Stimulated activated CD4-positive, alpha-beta T cell treated with anti-CD3 and anti-CD28 coated beads, Interleukin-1b, Interleukin-23, amount 100 ng/mL, for 48 hours (primary cell): ENCODE data around the gene KIFAP3.

ENCODE experiments used
- DNase-seq: peaks from one replicate; pipeline ENCODE4 v3.0.0-alpha.2; 2020

The KIFAP3 gene

DNA sequence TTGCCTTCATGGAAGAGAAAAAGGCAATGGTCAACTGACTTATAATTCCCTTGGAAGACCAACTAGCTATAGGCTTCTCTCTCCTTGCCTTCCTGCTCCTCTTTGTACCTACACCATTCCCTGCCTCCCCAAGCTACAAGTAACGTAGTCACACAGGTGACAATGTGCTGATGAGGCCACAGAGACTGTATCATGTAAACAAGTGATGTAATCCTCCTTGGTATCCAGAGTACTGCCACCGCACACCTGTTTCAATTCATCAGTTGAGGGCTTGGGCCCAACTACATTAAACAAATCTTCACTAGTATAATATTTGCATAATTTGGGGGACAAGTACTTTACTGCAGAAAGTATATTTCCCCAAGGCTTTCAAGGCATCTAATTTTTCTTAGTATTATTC, 104.4 kb downstream of the KIFAP3 start:
- DNase-seq: no peak

DNA sequence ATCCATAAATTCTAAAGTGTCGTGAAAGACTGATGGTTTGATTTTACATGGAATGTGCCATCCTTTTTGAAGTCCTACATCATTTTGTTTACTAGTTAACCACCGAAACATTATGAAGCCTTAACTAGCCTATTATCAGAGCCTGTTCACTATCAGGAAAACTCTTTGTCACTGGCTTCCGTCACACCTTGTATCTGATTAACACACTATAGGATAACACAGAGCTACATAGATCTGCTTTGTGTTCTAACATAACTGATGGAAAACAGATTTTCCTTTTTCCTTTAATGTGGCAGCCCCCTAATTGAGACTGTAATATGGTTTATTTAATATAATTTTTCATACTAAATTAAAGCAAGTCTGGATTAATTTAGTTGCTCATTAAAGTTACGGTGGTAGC, 106.3 kb downstream of the KIFAP3 start:
- DNase-seq: no peak

DNA sequence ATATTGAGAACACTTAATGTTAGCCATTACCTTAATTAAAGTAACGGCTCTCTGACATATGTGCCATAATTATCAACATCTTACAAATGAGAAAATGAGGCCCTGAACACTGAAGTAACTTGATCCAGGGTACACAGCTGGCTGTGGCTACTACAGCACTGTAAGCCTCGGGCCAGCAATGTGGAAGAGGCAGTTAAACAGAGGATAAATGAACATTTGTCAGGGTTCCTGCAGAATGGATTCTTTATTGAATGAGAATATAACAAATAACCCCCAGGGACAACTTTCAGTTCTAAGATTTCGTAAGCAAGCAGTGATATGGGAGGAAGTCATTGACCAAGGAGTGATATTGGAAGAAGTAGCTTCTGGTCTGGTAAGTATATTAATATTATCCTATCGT, 110.3 kb downstream of the KIFAP3 start:
- DNase-seq: no peak

DNA sequence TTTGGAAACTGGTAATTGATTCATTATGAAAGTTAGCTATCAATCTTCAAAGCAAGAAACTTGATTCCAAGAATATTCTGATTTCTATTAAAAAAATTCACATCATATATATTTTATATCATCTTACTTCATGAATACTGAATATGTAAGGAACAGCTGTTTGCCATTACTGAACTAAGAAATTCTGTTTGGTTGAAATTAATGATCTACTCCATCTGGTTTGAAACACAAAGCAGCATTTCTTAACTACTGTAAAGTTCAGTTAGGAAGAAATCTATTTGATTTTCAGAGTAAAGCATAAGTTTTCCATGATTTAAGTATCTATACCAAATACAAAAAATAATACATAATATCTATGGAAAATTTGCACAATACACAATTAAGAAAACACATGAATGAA, 114.8 kb downstream of the KIFAP3 start:
- DNase-seq: no peak

DNA sequence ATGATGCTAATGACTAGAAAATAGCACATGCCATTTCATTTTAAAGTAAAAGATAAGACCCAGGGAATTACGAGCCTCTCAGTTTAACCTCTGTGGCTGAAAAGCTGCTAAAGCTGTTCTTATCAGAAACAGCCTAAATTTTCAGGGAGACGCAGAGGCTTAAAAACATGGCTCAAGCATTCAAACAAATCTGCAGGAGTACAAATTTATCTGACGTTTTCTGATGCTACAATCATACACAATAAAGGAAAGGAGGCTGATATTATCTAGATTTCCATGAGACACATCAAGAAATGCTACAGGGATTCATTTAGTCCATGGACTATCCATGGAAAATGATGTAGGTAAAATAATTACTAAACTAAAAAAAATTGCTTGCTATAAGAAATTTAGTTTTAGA, 115.5 kb downstream of the KIFAP3 start:
- DNase-seq: no peak

DNA sequence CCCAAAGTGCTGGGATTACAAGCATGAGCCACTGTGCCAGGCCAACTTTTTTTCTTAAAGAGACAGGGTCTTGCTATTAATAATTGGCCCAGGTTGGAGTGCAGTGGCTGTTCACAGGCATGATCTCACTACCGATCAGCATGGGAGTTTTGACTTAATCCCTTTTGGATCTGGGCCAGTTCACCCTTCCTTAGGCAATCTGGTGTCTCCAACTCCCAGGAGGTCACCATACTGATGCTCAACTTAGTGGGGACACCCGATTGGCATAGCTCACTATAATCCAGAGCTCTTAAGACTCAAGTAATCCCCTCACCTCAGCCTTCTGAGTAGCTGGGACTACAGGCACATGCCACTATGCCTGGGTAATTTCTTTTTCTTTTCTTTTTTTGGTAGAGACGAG, 116.6 kb downstream of the KIFAP3 start:
- no peak for DNase-seq

DNA sequence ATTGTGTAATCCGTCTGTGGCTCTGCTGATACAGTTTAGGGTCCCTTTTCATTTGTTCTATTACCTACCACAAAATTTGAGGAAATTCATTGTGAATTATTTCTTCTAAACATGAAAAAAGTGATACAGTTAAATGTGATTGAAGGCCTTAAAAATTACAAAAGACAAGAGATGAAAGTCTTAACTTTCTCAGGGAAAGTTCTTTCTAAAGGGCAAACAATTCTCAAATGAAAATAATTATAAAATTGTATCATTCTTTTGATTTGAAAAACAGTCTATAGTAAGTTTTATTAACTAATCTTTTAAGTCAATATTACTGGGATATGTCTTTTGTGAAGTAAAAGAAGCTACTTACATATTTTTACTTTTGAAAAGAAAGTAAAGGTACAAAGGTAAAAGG, 123.4 kb downstream of the KIFAP3 start:
- DNase-seq: no peak

DNA sequence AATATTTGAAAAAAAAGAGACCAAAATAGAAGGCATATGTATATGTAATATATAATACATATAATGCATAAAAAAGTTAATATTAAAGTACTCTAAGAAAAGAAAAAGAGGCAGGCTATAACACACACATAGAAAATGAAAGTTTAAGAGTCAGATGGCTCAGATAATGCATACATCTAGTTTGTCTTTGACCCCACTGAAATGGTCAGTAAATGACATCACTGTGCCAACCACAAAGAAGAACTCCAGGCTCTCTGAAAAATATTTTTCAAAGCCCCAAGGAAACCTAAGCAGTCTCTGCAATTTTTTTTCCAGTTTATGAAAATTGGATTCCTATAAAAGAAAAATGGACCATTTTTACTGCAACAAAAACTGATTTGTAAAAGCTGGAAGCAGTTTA, 125.4 kb downstream of the KIFAP3 start:
- DNase-seq: no peak

DNA sequence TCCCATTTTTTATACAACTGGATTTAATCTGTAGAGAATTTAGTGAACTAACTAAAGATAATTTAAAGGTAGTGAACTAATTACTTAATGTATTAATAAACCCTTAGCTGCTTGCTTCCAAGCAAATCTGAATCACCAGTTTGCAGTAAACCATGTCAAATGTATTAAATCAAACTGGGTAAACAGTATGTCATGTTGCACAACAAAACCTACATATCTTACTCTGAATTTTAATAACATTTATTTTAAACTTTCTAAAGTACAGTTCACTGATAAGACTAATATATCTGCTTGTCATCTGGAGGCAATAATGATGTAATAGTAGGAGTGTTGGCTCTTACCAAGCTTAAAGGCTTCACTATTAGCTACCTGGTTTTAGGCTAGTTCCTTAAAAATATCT, 128.3 kb downstream of the KIFAP3 start:
- DNase-seq: no peak

DNA sequence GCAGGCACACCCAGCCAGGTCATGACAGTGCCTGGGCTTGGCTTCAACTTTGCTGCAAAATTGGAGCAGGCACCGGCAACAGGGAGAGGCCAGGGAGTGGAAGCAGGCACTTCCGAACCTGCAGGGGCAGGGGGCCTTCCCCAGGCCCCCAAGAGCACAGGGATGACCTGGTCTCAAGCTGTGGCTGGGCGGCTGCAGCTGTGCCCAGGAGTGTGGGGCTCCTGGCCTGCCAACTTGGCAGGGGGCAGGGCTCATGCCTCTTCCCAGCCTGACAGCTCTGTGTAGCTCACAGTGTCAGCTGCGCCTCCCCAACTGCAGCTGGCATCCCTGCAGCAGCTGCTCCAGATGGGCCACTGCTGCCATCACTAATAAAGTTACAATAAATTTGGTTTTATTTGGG, 129.3 kb downstream of the KIFAP3 start:
- no peak for DNase-seq

DNA sequence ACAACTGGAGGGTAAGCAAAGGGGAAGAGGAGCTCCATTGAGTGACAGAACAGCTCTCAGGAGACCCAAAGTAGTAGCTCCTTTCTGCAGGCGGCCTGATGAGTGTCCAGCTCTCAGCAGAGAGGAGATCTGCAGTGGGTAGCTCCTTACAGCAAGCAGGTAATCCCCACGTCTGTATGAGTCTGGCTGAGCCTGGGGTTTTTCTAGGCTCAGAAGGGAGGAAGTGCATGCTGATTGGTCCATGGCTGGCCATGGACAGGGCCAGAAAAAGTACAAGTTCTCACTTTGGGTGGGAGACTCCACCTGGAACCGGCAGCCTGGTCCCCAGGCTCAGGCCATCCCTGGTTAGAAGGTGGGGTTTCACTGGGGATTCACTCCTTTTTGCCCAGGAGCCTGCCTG, 129.9 kb downstream of the KIFAP3 start:
- DNase-seq: no peak

DNA sequence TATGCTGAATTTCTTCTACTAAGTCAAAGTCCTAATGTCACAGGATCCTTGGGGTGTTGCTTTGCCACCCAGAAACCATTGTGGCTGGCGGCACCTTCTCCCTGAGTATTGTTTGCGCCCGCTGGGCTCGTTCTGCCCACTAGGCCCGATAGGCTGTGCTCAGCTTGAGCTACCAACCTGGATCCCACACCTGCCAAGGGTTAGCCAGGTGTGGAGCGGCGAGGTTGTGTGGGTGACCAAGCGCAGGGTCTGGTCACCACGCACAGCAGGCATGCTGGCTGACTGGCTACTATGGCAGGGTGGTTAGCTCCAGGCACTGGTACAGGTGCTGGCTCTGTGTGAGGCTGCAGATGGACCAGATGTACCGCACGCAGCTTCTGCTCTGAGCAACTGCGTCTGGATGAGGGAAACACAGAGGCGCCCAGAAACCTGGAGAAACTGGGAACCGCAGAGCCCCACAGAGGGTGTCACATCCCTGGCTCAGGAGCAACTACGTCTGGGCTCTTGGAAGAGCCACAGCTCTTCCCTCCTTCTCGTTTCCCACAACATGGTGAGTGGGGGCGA, 130.4 kb downstream of the KIFAP3 start:
- no peak for DNase-seq

DNA sequence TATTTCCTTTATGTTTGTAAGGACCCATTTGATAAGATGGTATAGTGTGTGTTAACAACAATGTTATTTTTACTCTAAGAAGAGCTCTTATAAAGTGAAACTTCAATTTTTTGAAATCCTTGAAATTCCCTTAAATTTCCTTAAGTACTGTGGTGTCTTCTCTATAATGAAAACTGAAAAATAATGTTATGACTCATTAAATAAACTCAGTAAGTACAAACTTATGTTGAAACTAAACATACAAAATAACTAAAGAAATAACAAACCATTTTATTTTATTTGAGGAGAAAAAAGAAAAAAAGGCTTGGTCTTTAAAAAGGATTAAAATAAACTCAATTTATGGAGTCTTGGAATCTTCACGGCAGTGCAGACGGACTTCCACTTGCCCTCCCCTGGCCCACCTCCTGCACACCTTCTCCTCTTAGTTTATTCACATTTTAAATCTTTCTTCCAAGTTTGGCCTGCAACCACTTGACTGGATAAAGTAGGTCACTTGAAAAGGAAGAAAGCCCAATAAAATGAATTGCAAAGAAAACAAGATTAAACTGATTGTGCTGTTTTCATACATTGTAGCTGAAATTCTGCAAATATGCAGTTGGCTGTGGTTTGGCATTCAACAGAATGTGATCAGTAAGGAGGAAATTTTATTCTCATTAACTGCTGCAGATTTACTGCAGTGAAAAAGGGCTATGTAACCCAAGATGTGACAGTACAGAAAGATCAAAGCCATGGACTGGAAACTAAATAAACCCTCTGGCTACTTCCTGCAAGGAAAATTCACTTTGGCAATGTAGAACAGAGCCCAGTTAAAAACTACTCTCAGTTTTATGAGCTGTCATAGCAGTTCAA, 132.3 kb downstream of the KIFAP3 start:
- DNase-seq: no peak

DNA sequence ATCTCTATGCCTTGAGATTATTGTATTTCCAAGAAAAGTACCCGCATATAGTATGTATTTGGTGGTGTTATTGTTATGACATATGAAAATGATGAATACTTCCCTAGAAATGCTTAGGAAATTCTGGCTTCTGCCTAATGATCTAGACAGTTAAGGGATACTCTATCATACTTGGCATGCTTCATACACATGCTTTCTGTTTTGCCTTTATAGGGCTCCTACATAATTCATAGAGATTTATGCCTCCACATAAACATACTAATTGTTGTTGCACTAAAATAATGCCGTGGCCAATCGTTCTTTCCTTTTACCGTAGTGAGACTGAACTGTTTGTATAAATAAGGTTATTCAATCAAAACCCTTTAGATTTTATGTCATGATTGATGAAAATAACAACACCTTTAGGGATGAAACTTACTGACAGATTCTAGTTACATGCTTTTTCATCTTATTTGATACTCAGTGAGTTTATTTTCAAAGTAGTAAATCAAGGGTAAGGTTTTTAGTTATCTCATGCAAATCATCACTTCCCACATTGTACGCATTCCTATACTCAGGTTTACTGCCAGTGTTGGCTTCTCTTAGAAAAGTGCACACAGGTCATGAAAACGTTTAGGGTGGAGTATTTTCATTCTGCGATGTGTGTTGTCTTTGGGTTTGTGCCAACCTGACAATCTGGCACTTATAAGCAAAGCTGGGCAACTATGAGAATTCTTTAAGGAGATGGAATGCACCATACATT, 140.3 kb downstream of the KIFAP3 start:
- DNase-seq: no peak

DNA sequence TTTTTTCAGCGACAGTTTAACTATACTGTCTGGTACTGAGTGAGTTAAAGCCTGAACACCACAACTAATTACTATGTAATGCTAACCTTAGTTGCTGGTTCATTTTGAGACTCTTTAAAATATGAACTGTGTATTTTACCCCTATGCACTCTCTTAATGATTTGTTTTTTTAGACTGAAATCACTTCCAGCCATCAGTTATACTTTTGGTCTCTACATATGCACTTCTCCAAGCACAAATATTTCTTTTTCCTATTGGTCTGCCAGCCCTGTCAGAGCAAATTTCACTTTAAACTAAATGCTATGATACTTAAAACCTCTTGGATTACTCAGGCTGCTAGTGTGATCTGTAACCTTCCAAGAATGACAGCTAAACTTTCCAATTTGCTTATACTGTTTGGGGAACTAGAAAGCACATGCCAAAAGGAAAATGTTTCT, 142.7 kb downstream of the KIFAP3 start:
- no peak for DNase-seq

DNA sequence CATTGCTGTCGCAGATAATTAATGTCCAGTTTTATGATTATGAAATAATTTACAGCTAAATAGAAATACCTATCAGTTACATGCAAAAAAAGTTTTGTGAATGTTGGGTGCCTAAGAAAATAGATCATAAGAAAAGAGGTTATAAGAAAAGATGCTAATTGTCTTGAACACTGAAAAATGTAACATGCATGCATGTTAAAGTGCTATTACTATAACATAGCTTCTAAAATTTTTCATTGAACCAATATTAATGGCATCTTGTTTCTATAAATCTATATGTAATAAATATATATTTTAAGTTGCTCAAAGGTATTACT, 145.3 kb downstream of the KIFAP3 start:
- no peak for DNase-seq

DNA sequence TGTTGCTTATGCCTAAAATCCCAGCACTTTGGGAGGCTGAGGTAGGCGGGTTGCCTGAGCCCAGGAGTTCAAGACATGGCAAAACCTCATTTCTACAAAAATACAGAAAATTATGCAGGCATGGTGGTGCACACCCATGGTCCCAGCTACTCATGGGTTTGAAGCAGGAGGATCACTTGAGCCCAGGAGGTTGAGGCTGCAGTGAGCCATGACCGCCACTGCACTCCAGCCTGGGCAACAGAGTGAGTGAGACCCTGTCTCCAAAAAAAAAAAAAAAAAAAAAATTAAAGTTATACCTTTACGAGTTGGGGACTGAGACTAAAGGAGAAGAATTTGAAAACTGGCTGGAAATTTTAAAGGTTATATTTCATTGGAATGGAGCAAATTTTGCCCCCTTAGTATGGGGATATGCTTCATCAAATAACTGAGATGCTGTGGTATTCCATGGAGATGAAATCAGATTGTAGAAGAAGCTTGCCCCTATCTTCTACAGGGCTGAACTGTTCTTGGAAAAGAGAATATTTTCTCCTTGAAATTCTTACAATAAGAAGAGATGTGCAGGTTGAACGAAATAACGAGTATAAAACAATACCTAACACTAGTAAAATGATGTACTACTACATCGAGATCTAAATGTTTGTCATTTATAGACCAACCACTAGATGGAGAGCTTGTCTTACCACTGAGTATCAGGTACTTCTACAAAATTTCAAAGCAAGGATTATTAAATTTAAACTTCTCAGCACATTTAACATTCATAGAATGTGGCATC, 145.9 kb downstream of the KIFAP3 start:
- no peak for DNase-seq

DNA sequence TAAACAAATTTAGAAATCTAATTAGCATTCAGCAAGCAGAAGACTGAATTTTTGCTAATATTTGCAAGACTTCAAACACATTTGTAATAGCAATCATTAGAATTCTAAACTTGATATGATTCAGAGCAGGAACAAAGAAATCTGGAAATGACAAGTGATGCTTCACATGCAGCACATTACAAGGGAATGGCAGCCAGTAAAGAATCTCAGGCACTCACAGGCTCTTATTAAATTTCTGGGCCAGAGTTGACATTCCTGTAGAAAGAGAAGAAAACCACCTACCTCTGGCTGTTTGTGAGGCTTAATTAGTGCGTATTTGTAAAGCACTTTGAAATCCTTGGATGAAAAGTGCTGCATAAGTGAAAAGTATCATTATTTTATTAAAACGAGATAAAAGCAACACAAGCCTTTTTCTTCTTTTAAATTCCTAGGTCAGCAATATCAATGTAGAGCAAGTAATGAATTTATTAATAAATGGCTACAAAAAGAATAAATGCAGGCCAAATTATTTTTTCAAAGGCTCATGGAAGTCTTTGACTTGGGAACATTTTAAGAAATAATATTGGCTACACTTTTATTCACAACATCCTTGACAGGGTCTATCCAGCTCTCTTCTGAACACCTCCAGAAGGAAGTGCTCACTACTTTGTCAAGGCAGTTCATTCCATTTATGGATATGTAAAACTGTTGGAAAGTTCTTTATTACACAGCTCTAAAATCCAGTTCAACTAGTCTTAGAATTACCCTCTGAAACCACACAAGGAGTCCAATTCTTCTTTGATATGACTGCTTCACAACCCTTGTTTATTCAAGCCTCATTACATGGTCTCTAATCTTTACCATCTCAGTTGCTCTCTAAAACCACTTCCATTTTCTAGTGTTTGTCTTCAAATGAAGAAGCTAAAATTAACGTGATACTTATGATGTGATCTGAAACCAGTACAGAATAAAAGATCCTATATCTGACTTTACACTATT, 148.7 kb downstream of the KIFAP3 start:
- DNase-seq: no peak

DNA sequence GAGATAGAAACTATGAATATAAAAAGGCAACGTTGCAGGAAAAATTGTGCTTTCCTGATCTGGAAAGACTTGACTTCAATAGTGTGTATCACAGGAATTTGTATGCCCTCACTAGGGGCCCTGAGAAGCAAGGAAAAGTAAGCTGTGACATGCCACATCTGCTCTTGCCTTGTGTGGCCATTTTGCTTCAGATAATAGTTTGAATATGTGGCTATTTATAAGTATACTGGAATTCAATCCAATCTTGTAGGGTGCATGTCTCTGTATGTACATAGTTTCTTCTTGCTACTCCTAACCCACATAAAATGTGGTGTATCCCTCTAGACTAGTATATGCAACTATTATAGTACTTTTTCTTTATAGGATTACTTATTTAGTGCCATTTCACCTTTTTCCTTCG, 149.7 kb downstream of the KIFAP3 start:
- DNase-seq: no peak

DNA sequence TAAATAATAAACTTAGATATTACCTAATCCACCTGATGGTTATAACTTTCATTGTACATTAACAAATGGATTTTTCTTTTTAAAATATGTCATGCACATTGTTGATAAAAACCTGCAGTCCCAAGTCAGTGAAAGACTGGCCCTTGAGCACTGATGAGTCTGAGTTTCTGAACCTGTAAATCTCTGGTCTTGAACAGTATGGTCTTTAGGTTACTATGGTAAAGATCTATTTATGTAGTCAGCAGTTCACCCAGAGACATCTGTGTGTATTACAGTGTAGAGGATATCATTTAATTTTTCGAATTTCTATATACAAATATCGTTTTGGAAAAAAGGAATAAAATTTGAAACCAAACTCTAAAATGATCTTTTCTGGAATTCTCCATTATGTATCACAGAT, 150.4 kb downstream of the KIFAP3 start:
- DNase-seq: no peak

DNA sequence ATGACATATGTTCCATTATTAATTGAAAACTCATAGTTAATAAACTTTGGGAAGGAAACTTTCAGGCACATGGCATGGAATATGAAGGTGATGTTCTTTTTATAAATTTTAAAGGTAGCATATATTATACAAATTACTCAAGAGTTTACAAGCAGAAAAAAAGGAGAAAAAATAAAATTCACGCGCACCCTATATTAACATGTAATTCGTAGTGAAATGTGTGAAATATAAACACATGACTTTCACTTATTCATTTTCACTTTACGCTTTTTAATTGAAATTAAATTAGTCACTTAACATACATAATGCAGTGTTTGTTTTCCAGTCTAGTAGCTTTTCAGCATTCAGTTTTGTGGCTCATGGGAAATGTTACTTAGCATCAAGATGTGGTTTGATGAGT, 153.4 kb downstream of the KIFAP3 start:
- DNase-seq: no peak

DNA sequence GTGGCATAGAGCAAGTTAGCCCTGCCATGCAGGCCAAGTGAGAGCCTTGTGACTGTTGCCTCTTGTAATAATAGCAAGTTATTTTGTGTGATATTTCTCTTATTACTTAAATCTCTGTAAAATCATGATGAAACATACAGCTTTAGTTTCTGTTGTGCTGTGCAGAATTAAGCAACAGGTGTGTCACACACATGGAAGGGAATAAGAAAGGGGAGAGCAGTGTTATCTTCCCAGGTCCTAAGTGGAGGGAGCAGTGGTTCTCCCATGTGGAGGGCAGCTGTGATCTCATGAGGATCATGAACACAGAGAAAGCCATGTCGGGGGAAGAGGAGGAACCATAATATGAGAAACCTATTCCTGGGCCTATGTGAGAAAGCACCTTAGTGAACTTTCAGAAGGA, 155.6 kb downstream of the KIFAP3 start:
- DNase-seq: no peak
